ENCODE measurements around the gene CSF1. TPM values are rescaled to one million over a fixed set of nuclear protein-coding genes. Genes with fewer than 3 reads are reported as not detected.

CSF1 gene
- total and polyA plus RNA-seq, 2 of the 13 experiments (the other 11 are each of a cell fraction or from before 2014, with no cell fraction given): 4.6 to 13.3 TPM

DNA sequence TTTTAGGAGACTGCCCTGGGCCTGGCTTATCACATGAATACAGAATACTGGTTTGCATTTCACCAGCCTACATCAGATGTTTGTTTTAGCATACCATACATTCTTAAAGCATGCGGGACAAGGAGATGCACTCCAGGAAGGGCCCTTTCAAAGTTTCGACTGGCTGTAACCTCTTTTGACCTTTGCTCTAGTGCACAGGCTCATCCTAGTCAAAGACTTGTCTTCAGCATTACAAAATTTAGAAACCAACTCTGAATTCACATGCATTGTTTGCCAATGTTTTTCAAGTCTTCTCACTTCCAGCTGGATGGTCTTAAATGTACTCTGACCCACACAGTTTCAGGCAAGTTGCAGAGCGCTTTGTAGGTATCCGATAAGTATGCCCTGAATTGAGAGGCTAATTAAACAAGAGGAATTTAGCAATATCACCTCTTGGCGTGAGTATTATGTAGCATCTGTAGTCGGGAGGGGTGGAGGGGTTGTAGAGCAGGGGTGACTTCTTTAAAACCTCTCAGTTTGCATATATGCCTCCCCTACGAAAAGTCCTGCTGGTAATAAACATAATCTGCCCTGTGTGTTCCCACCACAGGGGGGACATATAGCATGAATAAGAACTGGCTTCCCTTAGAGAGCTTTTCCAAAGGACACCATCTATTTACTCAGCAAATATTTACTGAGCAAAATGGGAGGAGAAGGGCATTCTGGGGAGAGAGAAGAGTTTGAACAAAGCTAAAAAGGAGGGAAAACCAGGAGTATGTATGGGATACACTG, 49.5 kb downstream of the CSF1 start (continued):
- TF ChIP-seq, protein P1, sequence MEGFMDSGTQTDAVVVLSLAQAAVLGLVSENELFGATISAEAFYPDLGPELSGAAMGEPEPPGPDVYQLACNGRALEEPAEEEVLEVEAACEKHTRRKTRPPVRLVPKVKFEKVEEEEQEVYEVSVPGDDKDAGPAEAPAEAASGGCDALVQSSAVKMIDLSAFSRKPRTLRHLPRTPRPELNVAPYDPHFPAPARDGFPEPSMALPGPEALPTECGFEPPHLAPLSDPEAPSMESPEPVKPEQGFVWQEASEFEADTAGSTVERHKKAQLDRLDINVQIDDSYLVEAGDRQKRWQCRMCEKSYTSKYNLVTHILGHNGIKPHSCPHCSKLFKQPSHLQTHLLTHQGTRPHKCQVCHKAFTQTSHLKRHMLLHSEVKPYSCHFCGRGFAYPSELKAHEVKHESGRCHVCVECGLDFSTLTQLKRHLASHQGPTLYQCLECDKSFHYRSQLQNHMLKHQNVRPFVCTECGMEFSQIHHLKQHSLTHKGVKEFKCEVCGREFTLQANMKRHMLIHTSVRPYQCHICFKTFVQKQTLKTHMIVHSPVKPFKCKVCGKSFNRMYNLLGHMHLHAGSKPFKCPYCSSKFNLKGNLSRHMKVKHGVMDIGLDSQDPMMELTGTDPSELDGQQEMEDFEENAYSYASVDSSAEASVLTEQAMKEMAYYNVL (CRISPR knock-in tag; IDR thresholded peaks at IDR 0.05; ENCODE audit: borderline replicate concordance): peak; percentile 97
- TF ChIP-seq, protein P2, sequence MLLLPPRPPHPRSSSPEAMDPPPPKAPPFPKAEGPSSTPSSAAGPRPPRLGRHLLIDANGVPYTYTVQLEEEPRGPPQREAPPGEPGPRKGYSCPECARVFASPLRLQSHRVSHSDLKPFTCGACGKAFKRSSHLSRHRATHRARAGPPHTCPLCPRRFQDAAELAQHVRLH (CRISPR knock-in tag; IDR thresholded peaks at IDR 0.05; ENCODE audit: borderline replicate concordance, low read depth): no peak
- TF ChIP-seq ZNF33A (CRISPR knock-in tag; IDR thresholded peaks at IDR 0.05; ENCODE audit: borderline replicate concordance) (no peak), NFRKB (IDR thresholded peaks at IDR 0.05) (no peak), ZFP36 (IDR thresholded peaks at IDR 0.05; ENCODE audit: borderline replicate concordance, low read depth, low read length, partially characterized antibody) (no peak), NR2F6 (IDR thresholded peaks at IDR 0.05) (peak; percentile 86), NR2F6 (CRISPR knock-in tag; IDR thresholded peaks at IDR 0.05) (peak; percentile 86), GMEB1 (CRISPR knock-in tag; IDR thresholded peaks at IDR 0.05; ENCODE audit: borderline replicate concordance) (no peak), TEAD2 (CRISPR knock-in tag; IDR thresholded peaks at IDR 0.05) (no peak), SOX6 (IDR thresholded peaks at IDR 0.05) (no peak), SOX6 (CRISPR knock-in tag; IDR thresholded peaks at IDR 0.05) (peak; percentile 89), SAFB2 (CRISPR knock-in tag; IDR thresholded peaks at IDR 0.05; ENCODE audit: borderline replicate concordance, low read depth) (no peak), NCOA2 (CRISPR knock-in tag; IDR thresholded peaks at IDR 0.05) (peak; percentile 89), BATF2 (CRISPR knock-in tag; IDR thresholded peaks at IDR 0.05) (no peak), ZNF878 (CRISPR knock-in tag; IDR thresholded peaks at IDR 0.05) (no peak; the same call in 1 of the 2 replicates), YEATS4 (CRISPR knock-in tag; IDR thresholded peaks at IDR 0.05; ENCODE audit: borderline replicate concordance) (peak; percentile 65), ZNF264 (CRISPR knock-in tag; IDR thresholded peaks at IDR 0.05) (0 out of 2 replicates have a peak, but pooled peaks have one; percentile 59), ZNF619 (CRISPR knock-in tag; IDR thresholded peaks at IDR 0.05) (no peak), ATF7 (IDR thresholded peaks at IDR 0.05) (no peak), ATF7 (CRISPR knock-in tag; IDR thresholded peaks at IDR 0.05) (no peak), BCL6 (CRISPR knock-in tag; IDR thresholded peaks at IDR 0.05) (peak; percentile 97), ZBTB3 (CRISPR knock-in tag; IDR thresholded peaks at IDR 0.05; ENCODE audit: borderline replicate concordance, low read depth) (no peak), ZNF383 (CRISPR knock-in tag; IDR thresholded peaks at IDR 0.05; ENCODE audit: borderline replicate concordance) (no peak), KAT2B (IDR thresholded peaks at IDR 0.05; ENCODE audit: borderline replicate concordance, low read depth, low read length) (no peak), ZMAT3 (CRISPR knock-in tag; conservative IDR thresholded peaks at IDR 0.05) (no peak), MIER3 (CRISPR knock-in tag; IDR thresholded peaks at IDR 0.05; ENCODE audit: borderline replicate concordance) (peak; percentile 49; the same call in 1 of the 2 replicates), ZNF432 (CRISPR knock-in tag; IDR thresholded peaks at IDR 0.05; ENCODE audit: borderline replicate concordance) (no peak), ZNF737 (CRISPR knock-in tag; IDR thresholded peaks at IDR 0.05; ENCODE audit: borderline replicate concordance) (no peak)

Measured in HepG2 (cell line).